ENCODE results near the gene ZYX.

- TF ChIP-seq, protein P1, sequence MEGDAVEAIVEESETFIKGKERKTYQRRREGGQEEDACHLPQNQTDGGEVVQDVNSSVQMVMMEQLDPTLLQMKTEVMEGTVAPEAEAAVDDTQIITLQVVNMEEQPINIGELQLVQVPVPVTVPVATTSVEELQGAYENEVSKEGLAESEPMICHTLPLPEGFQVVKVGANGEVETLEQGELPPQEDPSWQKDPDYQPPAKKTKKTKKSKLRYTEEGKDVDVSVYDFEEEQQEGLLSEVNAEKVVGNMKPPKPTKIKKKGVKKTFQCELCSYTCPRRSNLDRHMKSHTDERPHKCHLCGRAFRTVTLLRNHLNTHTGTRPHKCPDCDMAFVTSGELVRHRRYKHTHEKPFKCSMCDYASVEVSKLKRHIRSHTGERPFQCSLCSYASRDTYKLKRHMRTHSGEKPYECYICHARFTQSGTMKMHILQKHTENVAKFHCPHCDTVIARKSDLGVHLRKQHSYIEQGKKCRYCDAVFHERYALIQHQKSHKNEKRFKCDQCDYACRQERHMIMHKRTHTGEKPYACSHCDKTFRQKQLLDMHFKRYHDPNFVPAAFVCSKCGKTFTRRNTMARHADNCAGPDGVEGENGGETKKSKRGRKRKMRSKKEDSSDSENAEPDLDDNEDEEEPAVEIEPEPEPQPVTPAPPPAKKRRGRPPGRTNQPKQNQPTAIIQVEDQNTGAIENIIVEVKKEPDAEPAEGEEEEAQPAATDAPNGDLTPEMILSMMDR (conservative IDR thresholded peaks at IDR 0.05; ENCODE audit: low read depth, low read length), result no peak
- no peak for TF ChIP-seq EZH2 (IDR thresholded peaks at IDR 0.05; ENCODE audit: borderline replicate concordance, low read depth, low read length, poor library complexity, severe bottlenecking)
These were observed 38.7 kb downstream of the ZYX start for GRCh38 chr7:143419880-143420279.

Measured in A673 (cell line).